ENCODE measurements around the gene NCOA7. TPM values are rescaled to one million over a fixed set of nuclear protein-coding genes. Genes with fewer than 3 reads are reported as not detected.

Gene NCOA7
- total and polyA plus RNA-seq, 9 of the 15 experiments (the other 6 are each of a cell fraction or from before 2014, with no cell fraction given) = 5.8 to 14.6 (median 9.3) TPM

DNA sequence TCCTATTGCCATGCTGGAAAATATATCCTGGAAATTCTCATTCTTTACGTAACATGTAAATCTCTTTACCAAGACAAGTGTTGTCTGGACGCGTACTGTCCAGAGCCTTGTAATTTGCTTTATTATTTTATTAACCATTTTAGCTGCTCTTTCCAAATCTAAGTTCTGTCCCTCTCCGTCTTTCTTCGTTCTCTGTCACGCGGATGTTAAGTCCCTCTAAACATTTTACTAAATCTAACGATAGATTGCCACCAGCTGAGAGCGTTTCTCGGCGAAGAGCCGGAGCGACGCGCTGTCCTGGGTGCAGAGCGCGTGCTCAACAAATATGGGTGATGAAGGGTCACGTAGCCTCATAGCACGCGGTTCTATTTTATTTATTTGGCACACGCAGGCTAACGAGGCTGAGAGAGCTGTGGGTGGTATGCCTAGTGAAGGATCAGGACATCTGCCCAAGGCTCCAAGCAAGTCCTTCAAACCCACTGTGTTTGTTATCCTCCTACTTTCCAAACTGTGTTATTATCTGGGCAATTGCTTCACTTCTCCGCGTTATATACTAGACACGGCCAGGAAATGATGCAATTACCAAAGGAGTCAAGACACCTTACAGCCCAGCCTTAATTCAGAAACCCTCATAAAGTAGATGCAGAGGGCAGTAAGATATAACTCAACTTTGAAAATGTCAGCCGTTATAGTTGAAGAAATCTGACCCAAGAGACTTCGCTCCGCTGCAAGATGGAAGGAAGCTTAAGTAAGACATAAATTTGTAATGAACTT lies 10.0 kb upstream of the NCOA7 start (continued):
- TF ChIP-seq MYBL2 (IDR thresholded peaks at IDR 0.05; ENCODE audit: low read depth) (peak; percentile 76), MYBL2 (CRISPR knock-in tag; IDR thresholded peaks at IDR 0.05; ENCODE audit: borderline replicate concordance) (no peak), SRSF9 (IDR thresholded peaks at IDR 0.05; ENCODE audit: borderline replicate concordance, low read depth, low read length) (no peak), CHD2 (IDR thresholded peaks at IDR 0.05; ENCODE audit: low read depth, low read length) (no peak), BRF1 (IDR thresholded peaks at IDR 0.05; ENCODE audit: borderline replicate concordance, extremely low read depth, insufficient read length) (no peak), EWSR1 (IDR thresholded peaks at IDR 0.05; ENCODE audit: borderline replicate concordance, low read depth, partially characterized antibody) (no peak), ZNF354B (CRISPR knock-in tag; IDR thresholded peaks at IDR 0.05) (no peak), MEF2D (tag; conservative IDR thresholded peaks at IDR 0.05; ENCODE audit: low read depth) (peak; percentile 43; the same call in 1 of the 2 replicates), COPS2 (conservative IDR thresholded peaks at IDR 0.05) (no peak), L3MBTL2 (IDR thresholded peaks at IDR 0.05) (peak; percentile 95), POU5F1 (IDR thresholded peaks at IDR 0.05; ENCODE audit: borderline replicate concordance, low read depth, low read length, partially characterized antibody) (no peak), RBM17 (IDR thresholded peaks at IDR 0.05; ENCODE audit: borderline replicate concordance, low read depth, low read length) (no peak), SMARCE1 (IDR thresholded peaks at IDR 0.05) (no peak; the same call in 1 of the 2 replicates), ZNF24 (IDR thresholded peaks at IDR 0.05) (0 out of 2 replicates have a peak, but pooled peaks have one; percentile 27), ZNF282 (CRISPR knock-in tag; IDR thresholded peaks at IDR 0.05) (no peak)
- TF ChIP-seq, protein P1, sequence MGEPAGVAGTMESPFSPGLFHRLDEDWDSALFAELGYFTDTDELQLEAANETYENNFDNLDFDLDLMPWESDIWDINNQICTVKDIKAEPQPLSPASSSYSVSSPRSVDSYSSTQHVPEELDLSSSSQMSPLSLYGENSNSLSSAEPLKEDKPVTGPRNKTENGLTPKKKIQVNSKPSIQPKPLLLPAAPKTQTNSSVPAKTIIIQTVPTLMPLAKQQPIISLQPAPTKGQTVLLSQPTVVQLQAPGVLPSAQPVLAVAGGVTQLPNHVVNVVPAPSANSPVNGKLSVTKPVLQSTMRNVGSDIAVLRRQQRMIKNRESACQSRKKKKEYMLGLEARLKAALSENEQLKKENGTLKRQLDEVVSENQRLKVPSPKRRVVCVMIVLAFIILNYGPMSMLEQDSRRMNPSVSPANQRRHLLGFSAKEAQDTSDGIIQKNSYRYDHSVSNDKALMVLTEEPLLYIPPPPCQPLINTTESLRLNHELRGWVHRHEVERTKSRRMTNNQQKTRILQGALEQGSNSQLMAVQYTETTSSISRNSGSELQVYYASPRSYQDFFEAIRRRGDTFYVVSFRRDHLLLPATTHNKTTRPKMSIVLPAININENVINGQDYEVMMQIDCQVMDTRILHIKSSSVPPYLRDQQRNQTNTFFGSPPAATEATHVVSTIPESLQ (CRISPR knock-in tag; IDR thresholded peaks at IDR 0.05) = peak; percentile 11; the same call in 1 of the 2 replicates
- TF ChIP-seq, protein P2, sequence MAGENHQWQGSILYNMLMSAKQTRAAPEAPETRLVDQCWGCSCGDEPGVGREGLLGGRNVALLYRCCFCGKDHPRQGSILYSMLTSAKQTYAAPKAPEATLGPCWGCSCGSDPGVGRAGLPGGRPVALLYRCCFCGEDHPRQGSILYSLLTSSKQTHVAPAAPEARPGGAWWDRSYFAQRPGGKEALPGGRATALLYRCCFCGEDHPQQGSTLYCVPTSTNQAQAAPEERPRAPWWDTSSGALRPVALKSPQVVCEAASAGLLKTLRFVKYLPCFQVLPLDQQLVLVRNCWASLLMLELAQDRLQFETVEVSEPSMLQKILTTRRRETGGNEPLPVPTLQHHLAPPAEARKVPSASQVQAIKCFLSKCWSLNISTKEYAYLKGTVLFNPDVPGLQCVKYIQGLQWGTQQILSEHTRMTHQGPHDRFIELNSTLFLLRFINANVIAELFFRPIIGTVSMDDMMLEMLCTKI (IDR thresholded peaks at IDR 0.05; ENCODE audit: partially characterized antibody) = no peak
- TF ChIP-seq, protein P3, sequence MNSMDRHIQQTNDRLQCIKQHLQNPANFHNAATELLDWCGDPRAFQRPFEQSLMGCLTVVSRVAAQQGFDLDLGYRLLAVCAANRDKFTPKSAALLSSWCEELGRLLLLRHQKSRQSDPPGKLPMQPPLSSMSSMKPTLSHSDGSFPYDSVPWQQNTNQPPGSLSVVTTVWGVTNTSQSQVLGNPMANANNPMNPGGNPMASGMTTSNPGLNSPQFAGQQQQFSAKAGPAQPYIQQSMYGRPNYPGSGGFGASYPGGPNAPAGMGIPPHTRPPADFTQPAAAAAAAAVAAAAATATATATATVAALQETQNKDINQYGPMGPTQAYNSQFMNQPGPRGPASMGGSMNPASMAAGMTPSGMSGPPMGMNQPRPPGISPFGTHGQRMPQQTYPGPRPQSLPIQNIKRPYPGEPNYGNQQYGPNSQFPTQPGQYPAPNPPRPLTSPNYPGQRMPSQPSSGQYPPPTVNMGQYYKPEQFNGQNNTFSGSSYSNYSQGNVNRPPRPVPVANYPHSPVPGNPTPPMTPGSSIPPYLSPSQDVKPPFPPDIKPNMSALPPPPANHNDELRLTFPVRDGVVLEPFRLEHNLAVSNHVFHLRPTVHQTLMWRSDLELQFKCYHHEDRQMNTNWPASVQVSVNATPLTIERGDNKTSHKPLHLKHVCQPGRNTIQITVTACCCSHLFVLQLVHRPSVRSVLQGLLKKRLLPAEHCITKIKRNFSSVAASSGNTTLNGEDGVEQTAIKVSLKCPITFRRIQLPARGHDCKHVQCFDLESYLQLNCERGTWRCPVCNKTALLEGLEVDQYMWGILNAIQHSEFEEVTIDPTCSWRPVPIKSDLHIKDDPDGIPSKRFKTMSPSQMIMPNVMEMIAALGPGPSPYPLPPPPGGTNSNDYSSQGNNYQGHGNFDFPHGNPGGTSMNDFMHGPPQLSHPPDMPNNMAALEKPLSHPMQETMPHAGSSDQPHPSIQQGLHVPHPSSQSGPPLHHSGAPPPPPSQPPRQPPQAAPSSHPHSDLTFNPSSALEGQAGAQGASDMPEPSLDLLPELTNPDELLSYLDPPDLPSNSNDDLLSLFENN (IDR thresholded peaks at IDR 0.05; ENCODE audit: low read depth in 2 of 2, low read length in 2 of 2) = peak in 1 of 2 experiments; percentile 20; a peak in 1 of 4 replicates
- TF ChIP-seq, protein P4, sequence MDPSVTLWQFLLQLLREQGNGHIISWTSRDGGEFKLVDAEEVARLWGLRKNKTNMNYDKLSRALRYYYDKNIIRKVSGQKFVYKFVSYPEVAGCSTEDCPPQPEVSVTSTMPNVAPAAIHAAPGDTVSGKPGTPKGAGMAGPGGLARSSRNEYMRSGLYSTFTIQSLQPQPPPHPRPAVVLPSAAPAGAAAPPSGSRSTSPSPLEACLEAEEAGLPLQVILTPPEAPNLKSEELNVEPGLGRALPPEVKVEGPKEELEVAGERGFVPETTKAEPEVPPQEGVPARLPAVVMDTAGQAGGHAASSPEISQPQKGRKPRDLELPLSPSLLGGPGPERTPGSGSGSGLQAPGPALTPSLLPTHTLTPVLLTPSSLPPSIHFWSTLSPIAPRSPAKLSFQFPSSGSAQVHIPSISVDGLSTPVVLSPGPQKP (CRISPR knock-in tag; IDR thresholded peaks at IDR 0.05) = no peak
